SU-DHL-6 (cell line): Measurements from ENCODE around the gene BCL2L1.

Experiments used
- H2AFZ ChIP-seq: fragments of 200-600 bp; sonication (generic); 2 replicates; pipeline ENCODE4 v1.6.1; 2014; ENCODE audit warnings: low read depth, mild to moderate bottlenecking, moderate library complexity, mixed read lengths, antibody characterized with exemption, low read length; ENCODE audit not compliant: severe bottlenecking
- H3F3A ChIP-seq: fragments of 200-600 bp; shearing (Covaris generic); 2 replicates; pipeline ENCODE4 v1.6.0; 2016; ENCODE audit warnings: antibody characterized with exemption, mild to moderate bottlenecking; ENCODE audit not compliant: insufficient read depth
- H3K27ac ChIP-seq: fragments of 200-600 bp; sonication (generic); 2 replicates; pipeline ENCODE4 v1.5.1; 2016; ENCODE audit warnings: low read depth, mild to moderate bottlenecking, low read length, moderate library complexity, mixed read lengths
- H3K27me3 ChIP-seq: fragments of 200-600 bp; sonication (generic), shearing (Covaris generic); 2 replicates; pipeline ENCODE4 v1.6.0; 2014; ENCODE audit warnings: mild to moderate bottlenecking, low read length
- H3K36me3 ChIP-seq: fragments of 200-600 bp; sonication (generic); 2 replicates; pipeline ENCODE4 v1.6.1; 2014; ENCODE audit warnings: mild to moderate bottlenecking, low read length, mixed read lengths
- H3K4me2 ChIP-seq: fragments of 300-600, 200-600 bp; shearing (Covaris generic), sonication (generic); 2 replicates; pipeline ENCODE4 v1.6.0; 2014; ENCODE audit warnings: low read length, low read depth, mild to moderate bottlenecking; ENCODE audit not compliant: poor library complexity, severe bottlenecking
- H3K4me3 ChIP-seq: fragments of 200-600 bp; sonication (generic); 2 replicates; pipeline ENCODE4 v1.5.1; 2014; ENCODE audit warnings: antibody characterized with exemption, low read length, mild to moderate bottlenecking, mixed read lengths; ENCODE audit not compliant: insufficient read depth, poor library complexity, severe bottlenecking
- H3K79me2 ChIP-seq: fragments of 200-600 bp; sonication (generic); 2 replicates; pipeline ENCODE4 v1.6.1; 2014; ENCODE audit warnings: mild to moderate bottlenecking, low read length, moderate library complexity; ENCODE audit not compliant: insufficient read depth
- H3K9ac ChIP-seq: fragments of 200-600 bp; sonication (generic); 2 replicates; pipeline ENCODE4 v1.7.0; 2014; ENCODE audit warnings: mild to moderate bottlenecking, low read length
- H3K9me2 ChIP-seq: fragments of 200-600 bp; sonication (generic); replicated peaks from 2 replicates; pipeline ENCODE4 v1.6.1; 2014; ENCODE audit warnings: low read length; ENCODE audit not compliant: insufficient read depth
- H3K9me3 ChIP-seq: fragments of 200-600 bp; sonication (generic); 2 replicates; pipeline ENCODE4 v1.6.1; 2014; ENCODE audit warnings: low read length, mixed read lengths; ENCODE audit not compliant: insufficient read depth
- H4K20me1 ChIP-seq: fragments of 200-600 bp; sonication (generic); 2 replicates; pipeline ENCODE4 v1.6.1; 2014; ENCODE audit warnings: low read depth, mild to moderate bottlenecking, antibody characterized with exemption, low read length, moderate library complexity, mixed read lengths
- CTCF ChIP-seq: fragments of 200-600 bp; sonication (generic); IDR thresholded peaks from one replicate; pipeline ENCODE4 v1.5.1; 2017; ENCODE audit warnings: antibody characterized with exemption, mild to moderate bottlenecking, low read length, moderate library complexity; ENCODE audit not compliant: insufficient read depth, poor library complexity, severe bottlenecking
- EZH2phosphoT487 ChIP-seq: fragments of 200-600 bp; sonication (generic), shearing (Covaris generic); conservative IDR thresholded peaks from 2 replicates; pipeline ENCODE4 v1.6.1; 2018; ENCODE audit warnings: mild to moderate bottlenecking, antibody characterized with exemption, low read length, moderate library complexity, mixed read lengths

Gene BCL2L1

GRCh38 chr20:31757254-31757653 is 34.6 kb upstream of the BCL2L1 start:
- H3K9ac ChIP-seq, result no peak overlapping the region
- peaks cover 53% of the 10 kb centered on the region for H3K36me3 ChIP-seq
- peaks cover 26% of the 10 kb centered on the region; the same call in 1 of the 2 replicates for H4K20me1 ChIP-seq
- H3K9me3 ChIP-seq, result no peaks in the 10 kb centered on the region
- H3K4me3 ChIP-seq, result no peak overlapping the region
- no peak overlapping the region for H3K27ac ChIP-seq
- H3K79me2 ChIP-seq, result peaks cover 85% of the 10 kb centered on the region
- H2AFZ ChIP-seq, result no peak overlapping the region
- no peaks in the 10 kb centered on the region for H3K27me3 ChIP-seq
- H3K4me2 ChIP-seq, result no peak overlapping the region
- no peak for TF ChIP-seq EZH2phosphoT487
- TF ChIP-seq CTCF, result no peak
- peaks cover 13% of the 10 kb centered on the region; the same call in 1 of the 2 replicates for H3F3A ChIP-seq
- no peaks in the 10 kb centered on the region for H3K9me2 ChIP-seq

GRCh38 chr20:31751126-31751525 is 28.5 kb upstream of the BCL2L1 start:
- no peak overlapping the region for H3K4me3 ChIP-seq
- H3K9me2 ChIP-seq, result no peaks in the 10 kb centered on the region
- no peak overlapping the region for H3K4me2 ChIP-seq
- peaks cover 94% of the 10 kb centered on the region for H3K79me2 ChIP-seq
- no peak overlapping the region for H3K9ac ChIP-seq
- peaks cover 39% of the 10 kb centered on the region for H4K20me1 ChIP-seq
- H3F3A ChIP-seq, result 0 out of 2 replicates have a peak, but pooled peaks cover 6% of the 10 kb centered on the region
- TF ChIP-seq EZH2phosphoT487, result no peak
- no peak for TF ChIP-seq CTCF
- H3K9me3 ChIP-seq, result no peaks in the 10 kb centered on the region
- H3K27ac ChIP-seq, result no peak overlapping the region
- no peak overlapping the region for H2AFZ ChIP-seq
- H3K27me3 ChIP-seq, result no peaks in the 10 kb centered on the region
- peaks cover 21% of the 10 kb centered on the region; the same call in 1 of the 2 replicates for H3K36me3 ChIP-seq

DNA sequence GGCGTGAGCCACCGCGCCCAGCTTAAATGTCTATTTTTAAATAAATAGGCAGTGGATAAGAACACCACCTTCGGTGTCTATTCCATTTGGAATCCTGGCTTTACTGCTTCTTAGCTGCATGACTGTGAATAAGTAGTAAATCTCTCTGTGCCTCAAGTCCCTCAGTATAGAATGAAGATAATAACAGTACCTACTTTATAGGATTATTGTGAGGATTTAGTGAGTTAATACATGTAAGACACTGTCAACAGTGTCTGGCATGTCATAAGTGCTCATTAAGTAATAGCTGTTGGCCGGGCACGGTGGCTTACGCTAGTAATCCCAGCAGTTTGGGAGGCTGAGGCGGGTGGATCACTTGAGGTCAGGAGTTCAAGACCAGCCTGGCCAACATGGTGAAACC is 26.6 kb upstream of the BCL2L1 start:
- no peak for TF ChIP-seq CTCF
- TF ChIP-seq EZH2phosphoT487, result no peak
- H4K20me1 ChIP-seq, result peaks cover 37% of the 10 kb centered on the region
- H3K9me3 ChIP-seq, result no peaks in the 10 kb centered on the region
- H3K9me2 ChIP-seq, result no peaks in the 10 kb centered on the region
- no peak overlapping the region for H2AFZ ChIP-seq
- H3F3A ChIP-seq, result peaks cover 10% of the 10 kb centered on the region; the same call in 1 of the 2 replicates
- H3K79me2 ChIP-seq, result peaks cover 94% of the 10 kb centered on the region
- no peak overlapping the region for H3K4me2 ChIP-seq
- H3K27me3 ChIP-seq, result no peaks in the 10 kb centered on the region
- H3K27ac ChIP-seq, result no peak overlapping the region
- H3K4me3 ChIP-seq, result no peak overlapping the region
- no peak overlapping the region for H3K9ac ChIP-seq
- peaks cover 23% of the 10 kb centered on the region for H3K36me3 ChIP-seq
